Skeletal muscle tissue (tissue), 4 donors: Measurements from ENCODE around the gene SNX33. TPM values are rescaled to one million over a fixed set of nuclear protein-coding genes. Genes with fewer than 3 reads are reported as not detected.
"Not testable (repeated sequence)": the region's sequence is repeated elsewhere in the genome, so short reads cannot be mapped to it uniquely, and the experiment has no call there.

ENCODE experiments used
- H3K27ac ChIP-seq: one replicate; pipeline ENCODE4 v1.7.0; 2013; ENCODE audit warnings: mild to moderate bottlenecking, low read depth, low read length, inconsistent platforms
- H3K27me3 ChIP-seq, 3 donors: one replicate each; pipeline ENCODE4 v1.7.0; 2013; ENCODE audit warnings: low read length in 3 of 3; ENCODE audit not compliant: control insufficient read depth in 3 of 3, insufficient read depth in 3 of 3
- H3K36me3 ChIP-seq, 3 donors: one replicate each; pipeline ENCODE4 v1.7.0; 2013; ENCODE audit warnings: low read length in 3 of 3; ENCODE audit not compliant: control insufficient read depth in 3 of 3, insufficient read depth in 3 of 3
- H3K4me1 ChIP-seq, 3 donors: one replicate each; pipeline ENCODE4 v1.7.0; 2013; ENCODE audit warnings: low read length in 3 of 3, mild to moderate bottlenecking in 3 of 3; ENCODE audit not compliant: control insufficient read depth in 3 of 3, insufficient read depth in 3 of 3
- H3K4me3 ChIP-seq, 3 donors: one replicate each; pipeline ENCODE4 v1.7.0; 2013; ENCODE audit warnings: low read length in 3 of 3
- H3K9ac ChIP-seq, 3 donors: one replicate each; pipeline ENCODE4 v1.7.0; 2013; ENCODE audit warnings: low read length in 3 of 3, mild to moderate bottlenecking in 3 of 3, moderate library complexity in 2 of 3, low read depth in 1 of 3
- H3K9me3 ChIP-seq, 3 donors: one replicate each; pipeline ENCODE4 v1.7.0; 2013; ENCODE audit warnings: low read length in 3 of 3; ENCODE audit not compliant: control insufficient read depth in 3 of 3
- total RNA-seq: library from RNA; depleted of rRNA; stranded (reverse); fragments of >200 nt; gene quantifications from one replicate; pipeline ENCODE4 v1.2.3, GENCODE V29; 2014
- donor health status: Osteomylitis.

Gene SNX33
- total RNA-seq, 1 donor from 2014 or later, result 8.4 TPM

DNA sequence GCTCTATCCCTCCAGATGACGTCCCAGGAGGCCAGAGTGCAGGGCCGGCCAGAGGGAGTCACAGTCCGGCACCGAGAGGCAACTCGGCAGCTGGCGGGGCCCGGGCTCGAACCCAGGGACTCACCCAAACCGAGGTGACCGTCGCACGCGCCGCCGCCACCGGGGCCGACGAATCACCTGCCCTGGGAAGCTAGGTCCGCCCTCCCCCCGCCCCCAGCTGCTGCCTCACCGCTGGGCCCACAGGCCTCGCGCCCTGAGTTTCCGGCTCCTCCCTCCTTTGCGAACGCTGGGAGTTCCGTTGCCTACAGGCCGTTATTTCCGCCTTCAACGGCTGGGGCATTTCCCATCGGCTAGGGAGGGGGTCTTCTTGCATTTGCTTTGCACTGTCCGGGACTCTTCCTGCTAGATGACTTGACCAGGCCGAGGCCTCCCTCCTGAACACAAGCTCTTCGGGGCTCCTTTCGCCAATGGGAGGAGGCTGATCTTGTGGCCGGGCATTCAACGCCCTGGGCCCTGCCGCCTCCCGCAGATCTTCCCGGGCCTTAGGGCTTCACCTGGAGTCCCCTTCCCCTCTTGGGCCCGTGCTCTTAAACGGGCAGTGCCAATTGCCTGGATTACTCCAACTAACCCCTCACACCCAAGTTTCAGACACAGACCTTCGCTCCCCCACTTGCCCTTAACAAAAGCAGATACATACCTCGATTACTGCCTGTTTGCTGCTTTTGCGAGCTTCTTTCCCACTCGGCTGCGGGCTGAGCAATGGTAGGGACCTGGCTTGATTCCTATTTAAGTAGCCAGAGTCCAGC, 22.0 kb upstream of the SNX33 start, which contains the start of gene SNUPN:
SNUPN (minus strand) TSS at position 184 of the 806 bp plus-strand sequence. CDS start 4,674 bp downstream, outside the sequence.
- Histone ChIP-seq H3K27me3 (no peaks in the 10 kb centered on the region), H3K4me1 (peaks cover 2 to 9% (median 7%) of the 10 kb centered on the region in 3 donors), H3K27ac (peak within 1 kb of the TSS; percentile 93), H3K9ac (peak within 1 kb of the TSS; percentile 94 to 98 (median 97)), H3K4me3 (peak within 1 kb of the TSS; percentile 90 to 96 (median 93)), H3K36me3 (no peaks in the 10 kb centered on the region), H3K9me3 (no peaks in the 10 kb centered on the region)

DNA sequence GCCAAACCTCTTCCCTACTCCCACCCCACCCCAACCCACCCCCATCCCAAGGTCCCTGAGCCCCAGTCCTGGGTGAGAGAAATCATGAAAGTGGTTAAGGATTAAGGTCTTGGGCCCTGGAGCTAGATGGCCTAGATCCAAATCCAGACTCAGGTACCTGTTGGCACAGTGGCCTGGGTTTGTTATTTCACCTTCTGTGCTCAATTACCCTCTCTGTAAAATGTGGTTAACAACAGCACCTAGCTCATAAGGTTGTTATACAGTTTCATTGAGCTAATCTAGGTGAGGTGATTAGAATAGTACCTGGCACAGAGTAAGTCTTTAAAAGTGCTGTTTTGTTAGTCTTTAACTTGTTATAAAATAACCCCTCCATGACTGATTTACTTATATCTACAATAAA, 15.8 kb upstream of the SNX33 start:
- H3K9ac ChIP-seq, result no peak overlapping the region
- H3K9me3 ChIP-seq, result no peaks in the 10 kb centered on the region
- no peak overlapping the region for H3K27ac ChIP-seq
- H3K4me1 ChIP-seq, result peaks cover 0 to 1% (median under 1%) of the 10 kb centered on the region in 3 donors
- H3K4me3 ChIP-seq, result no peak overlapping the region
- H3K36me3 ChIP-seq, result no peaks in the 10 kb centered on the region
- no peaks in the 10 kb centered on the region for H3K27me3 ChIP-seq

DNA sequence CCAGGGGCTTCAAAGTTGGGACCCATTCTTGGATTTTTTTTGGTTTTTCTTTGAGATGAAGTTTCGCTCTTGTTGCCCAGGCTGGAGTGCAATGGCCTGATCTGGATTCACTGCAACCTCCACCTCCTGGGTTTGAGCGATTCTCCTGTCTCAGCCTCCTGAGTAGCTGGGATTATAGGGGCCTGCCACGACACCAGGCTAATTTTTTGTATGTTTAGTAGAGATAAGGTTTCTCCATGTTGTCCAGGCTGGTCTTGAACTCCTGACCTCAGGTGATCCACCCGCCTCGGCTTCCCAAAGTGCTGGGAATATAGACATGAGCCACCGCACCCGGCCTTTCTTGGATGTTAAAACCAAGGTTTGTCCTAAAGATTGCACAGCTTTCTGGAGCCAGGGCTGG, 13.8 kb upstream of the SNX33 start:
- H3K4me3 ChIP-seq, H3K9me3 ChIP-seq, H3K36me3 ChIP-seq, H3K27ac ChIP-seq, H3K9ac ChIP-seq, H3K27me3 ChIP-seq: not testable (repeated sequence)
- H3K4me1 ChIP-seq, result peaks cover 16 to 19% (median 18%) of the 10 kb centered on the region in 3 donors

DNA sequence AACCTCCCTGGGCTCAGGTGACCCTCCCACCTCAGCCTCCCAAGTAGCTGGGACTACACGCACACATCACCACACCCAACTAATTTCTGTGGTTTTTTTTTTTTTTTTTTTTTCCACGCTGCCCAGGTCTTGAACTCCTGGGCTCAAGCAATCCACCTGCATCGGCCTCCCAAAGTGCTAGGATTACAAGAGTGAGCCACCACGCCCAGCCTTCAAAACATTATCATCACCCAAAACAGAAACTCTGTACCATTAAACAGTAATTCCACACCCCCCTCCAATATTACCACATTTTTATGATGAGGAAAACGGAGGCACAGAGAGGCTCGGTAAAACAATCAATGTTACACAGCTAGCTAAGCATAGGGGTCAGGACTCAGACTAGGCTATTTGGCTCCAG, 11.7 kb upstream of the SNX33 start:
- H3K27me3 ChIP-seq, result no peaks in the 10 kb centered on the region
- no peak overlapping the region for H3K4me3 ChIP-seq
- H3K9ac ChIP-seq, result no peak overlapping the region
- no peak overlapping the region for H3K27ac ChIP-seq
- peaks cover 0 to 3% (median 0%) of the 10 kb centered on the region in 3 donors for H3K36me3 ChIP-seq
- no peaks in the 10 kb centered on the region for H3K9me3 ChIP-seq
- peaks cover 24 to 37% (median 31%) of the 10 kb centered on the region in 3 donors for H3K4me1 ChIP-seq

DNA sequence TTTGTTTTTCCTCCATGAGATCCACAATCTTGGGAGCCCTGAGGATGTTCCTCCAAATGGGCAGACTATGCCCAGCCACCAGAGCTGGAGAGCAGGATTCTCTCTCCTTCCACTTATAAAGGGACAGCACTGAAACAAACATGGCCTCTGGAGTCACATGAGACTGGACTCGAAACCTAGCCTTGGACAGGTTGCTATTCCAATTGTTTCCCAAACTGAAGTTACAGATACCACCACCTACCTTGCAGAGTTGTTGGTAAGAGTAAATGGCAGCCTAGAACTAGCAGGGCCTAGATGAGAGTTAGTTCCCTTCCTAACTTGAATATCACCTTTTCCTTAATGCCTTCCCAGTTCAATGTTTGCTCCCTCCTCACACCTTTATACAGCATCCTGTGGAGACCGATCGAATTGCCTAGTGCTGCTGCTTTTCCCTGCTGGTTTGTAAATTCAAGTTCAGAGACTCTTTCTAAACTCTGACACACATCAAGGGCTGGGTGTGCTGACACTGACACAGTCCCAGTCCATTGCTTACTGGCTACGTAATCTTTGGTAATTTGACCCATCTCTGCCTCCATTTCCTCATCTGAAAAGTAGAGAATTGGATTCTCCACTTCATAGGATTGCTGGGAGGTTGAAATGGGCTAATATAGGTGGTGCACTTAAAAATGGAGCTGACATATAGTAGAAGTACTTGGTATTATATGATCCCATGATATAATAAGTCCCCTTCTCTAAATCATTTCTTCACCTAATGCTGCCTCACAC, 10.3 kb upstream of the SNX33 start:
- H3K9ac ChIP-seq, result peak overlapping the region in 2 of 3 donors; percentile 47 to 61

DNA sequence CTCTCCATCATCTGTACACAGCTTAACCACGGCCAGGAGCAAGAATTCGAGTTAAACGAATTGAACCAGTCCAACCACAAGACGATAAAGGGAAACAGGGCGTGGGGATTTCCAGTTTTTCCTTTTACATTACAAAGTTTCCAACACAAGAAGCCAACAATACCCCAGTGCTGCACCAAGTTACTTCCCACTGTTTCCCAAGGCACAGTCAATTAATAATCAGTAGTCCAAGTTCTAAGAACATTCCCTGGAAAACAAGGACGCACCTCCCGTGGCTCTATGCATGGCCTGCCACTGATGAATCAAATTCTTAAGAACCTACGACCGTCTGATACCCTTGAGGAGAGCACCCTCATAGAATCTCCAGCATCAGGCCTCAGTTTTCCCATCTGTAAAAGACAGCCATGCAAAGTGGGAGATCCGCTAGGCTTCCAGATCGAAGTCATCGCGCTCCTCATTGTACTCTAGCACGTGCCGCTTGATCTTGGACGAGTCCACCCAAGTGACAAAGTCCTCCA, 8.5 kb upstream of the SNX33 start:
- Histone ChIP-seq H3K9me3 (no peaks in the 10 kb centered on the region), H3K27ac (peak overlapping the region; percentile 91), H3K4me3 (peak overlapping the region; percentile 94 to 99 (median 99)), H3K27me3 (no peaks in the 10 kb centered on the region), H3K9ac (peak overlapping the region; percentile 83 to 99 (median 99)), H3K36me3 (peaks cover 0 to 3% (median 0%) of the 10 kb centered on the region in 3 donors), H3K4me1 (peaks cover 24 to 38% (median 31%) of the 10 kb centered on the region in 3 donors)

More for the DNA sequence above, 10.3 kb upstream of the SNX33 start:
- no peaks in the 10 kb centered on the region for H3K27me3 ChIP-seq
- peaks cover 0 to 3% (median 0%) of the 10 kb centered on the region in 3 donors for H3K36me3 ChIP-seq
- H3K4me1 ChIP-seq, result peaks cover 24 to 38% (median 31%) of the 10 kb centered on the region in 3 donors
- H3K9me3 ChIP-seq, result no peaks in the 10 kb centered on the region
- H3K27ac ChIP-seq, result peak overlapping the region; percentile 45
- H3K4me3 ChIP-seq, result peak overlapping the region in 1 of 3 donors; percentile 67

DNA sequence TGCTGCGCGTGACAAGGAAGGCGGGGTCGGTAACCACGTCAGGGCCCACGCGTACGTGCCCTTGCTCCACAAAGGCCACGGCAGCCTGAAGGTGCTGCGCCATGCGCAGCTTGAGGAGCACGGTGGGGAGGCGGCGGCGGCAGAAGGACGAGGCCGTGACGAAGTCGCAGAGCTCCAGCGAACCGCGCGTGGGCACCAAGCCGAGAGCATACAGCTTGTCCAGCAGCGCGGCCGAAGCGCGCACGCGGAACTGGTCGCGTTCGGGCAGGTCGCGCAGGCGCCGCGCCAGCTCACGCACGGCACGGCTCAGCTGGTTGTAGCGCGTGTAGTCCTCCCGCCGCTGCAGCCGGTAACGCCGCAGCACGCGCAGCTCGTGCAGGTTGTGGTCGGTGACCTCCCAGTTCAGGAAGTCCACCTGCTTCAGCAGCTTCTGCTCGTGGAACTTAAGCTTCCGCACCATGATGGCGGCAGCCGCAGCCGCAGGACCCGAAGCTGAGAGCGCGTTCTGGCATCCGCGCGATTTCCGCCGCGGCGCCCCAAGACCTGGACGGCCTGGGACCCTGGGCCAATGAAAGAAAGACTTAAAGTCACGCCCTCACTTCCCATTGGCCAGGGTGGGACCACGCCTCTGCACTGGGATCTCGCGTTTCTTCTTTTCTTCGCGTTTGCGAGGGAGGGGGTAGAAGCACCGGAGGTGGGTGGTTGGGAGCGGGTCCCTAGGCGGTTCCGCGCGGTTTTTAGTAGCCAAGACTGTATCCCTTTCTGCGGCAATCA, 7.8 kb upstream of the SNX33 start, which contains the start of gene IMP3:
IMP3 (minus strand) TSS at position 516 of the 774 bp plus-strand sequence; CDS start at position 460, 56 bp downstream.
- Histone ChIP-seq H3K4me3 (peak within 1 kb of the TSS; percentile 94 to 99 (median 99)), H3K4me1 (peaks cover 24 to 38% (median 31%) of the 10 kb centered on the region in 3 donors), H3K27me3 (no peaks in the 10 kb centered on the region), H3K36me3 (peaks cover 0 to 3% (median 0%) of the 10 kb centered on the region in 3 donors), H3K27ac (peak within 1 kb of the TSS; percentile 91), H3K9ac (peak within 1 kb of the TSS; percentile 83 to 99 (median 99)), H3K9me3 (no peaks in the 10 kb centered on the region)

DNA sequence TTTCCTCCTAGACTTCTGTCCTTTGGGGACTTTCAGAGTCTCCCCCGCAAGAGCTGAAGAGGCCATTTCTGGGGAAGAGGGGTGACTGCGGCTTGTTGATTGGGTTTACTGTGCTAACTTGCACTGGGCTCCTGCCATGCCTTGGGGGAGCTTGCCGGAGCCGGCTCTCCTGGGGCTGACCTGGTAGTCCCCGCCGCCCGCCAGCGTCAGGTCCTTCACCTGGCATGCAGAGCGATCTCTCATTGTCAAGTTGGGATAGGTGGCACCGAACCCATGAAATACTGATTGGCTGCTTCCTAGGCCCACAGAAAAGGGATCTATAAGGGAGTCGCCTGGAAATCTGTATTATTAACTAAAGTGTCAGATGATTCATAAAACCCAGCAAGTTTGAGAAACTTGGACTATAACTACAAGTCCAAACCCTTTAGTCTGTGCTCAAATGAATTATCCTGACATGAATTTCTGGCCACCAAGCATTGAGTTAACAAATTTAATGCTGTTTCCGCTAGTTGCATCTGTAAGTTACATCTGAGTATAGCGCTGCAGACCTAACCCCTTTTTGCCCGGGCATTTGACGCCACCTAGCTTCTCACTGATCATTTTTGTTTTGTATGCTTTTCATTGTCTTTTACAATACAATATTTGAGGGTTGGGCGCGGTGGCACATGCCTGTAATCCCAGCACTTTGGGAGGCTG, 7.1 kb upstream of the SNX33 start:
- no peaks in the 10 kb centered on the region for H3K9me3 ChIP-seq
- peak overlapping the region; percentile 91 for H3K27ac ChIP-seq
- no peaks in the 10 kb centered on the region for H3K27me3 ChIP-seq
- peaks cover 24 to 38% (median 31%) of the 10 kb centered on the region in 3 donors for H3K4me1 ChIP-seq
- peaks cover 0 to 3% (median 0%) of the 10 kb centered on the region in 3 donors for H3K36me3 ChIP-seq
- H3K4me3 ChIP-seq, result peak overlapping the region; percentile 94 to 99 (median 99)
- H3K9ac ChIP-seq, result peak overlapping the region; percentile 83 to 99 (median 99)

DNA sequence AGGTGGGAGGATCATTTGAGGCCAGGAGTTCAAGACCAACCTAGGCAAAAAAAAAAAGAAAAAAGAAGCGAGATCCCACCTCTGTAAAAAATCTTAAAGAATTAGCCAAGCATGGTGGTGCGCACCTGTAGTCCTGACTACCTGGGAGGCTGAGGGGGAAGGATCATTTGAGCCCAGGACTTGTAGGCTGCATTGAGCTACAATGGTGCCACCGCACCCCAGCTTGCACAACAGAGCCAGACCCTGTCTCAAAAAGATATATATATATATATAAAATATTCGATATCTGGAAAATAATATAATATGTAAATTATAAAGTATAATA, 6.6 kb upstream of the SNX33 start:
- no peak overlapping the region for H3K4me3 ChIP-seq
- no peaks in the 10 kb centered on the region for H3K27me3 ChIP-seq
- H3K27ac ChIP-seq, result no peak overlapping the region
- peak overlapping the region in 1 of 3 donors; percentile 99 for H3K9ac ChIP-seq
- H3K4me1 ChIP-seq, result peaks cover 25 to 40% (median 31%) of the 10 kb centered on the region in 3 donors
- H3K9me3 ChIP-seq, result no peaks in the 10 kb centered on the region
- peaks cover 0 to 3% (median 0%) of the 10 kb centered on the region in 3 donors for H3K36me3 ChIP-seq
